K562 (cell line): Measurements from ENCODE around the gene PROK1. TPM values are rescaled to one million over a fixed set of nuclear protein-coding genes. Genes with fewer than 3 reads are reported as not detected.

Experiments used
- ATAC-seq: fragments of 200-7000 bp; cut with Tn5 transposase; 3 replicates; pipeline ENCODE4 v1.9.1; 2020; ENCODE audit warnings: moderate library complexity
- BruUV-seq: library from RNA; stranded (reverse); fragments of 400-500 nt; replicated peaks from 2 replicates; lab custom pipeline; 2021; lab: Mats Ljungman, UMichigan
- CTCF ChIA-PET: fragments of 300-600 bp; formaldehyde crosslinking; extraction: SDS; loops from one replicate; lab custom pipeline; 2021; ENCODE audit warnings: low intra/inter-chr PET ratio; lab: Yijun Ruan, JAX
- POLR2A ChIA-PET: fragments of 300-600, 350-650 bp; sonication (Branson Sonifier 250); formaldehyde crosslinking; extraction: SDS; loops from one replicate; lab custom pipeline; 2021; ENCODE audit warnings: antibody characterized with exemption, inconsistent platforms; lab: Yijun Ruan, JAX
- DNase-seq, 4 experiments: peaks; one replicate each; pipeline versions ENCODE4 v3.0.0 to v3.0.0-alpha.2; 2011 to 2018; ENCODE audit warnings: low spot score in 3 of 4, mixed read lengths in 3 of 4; ENCODE audit errors: extremely low read depth in 1 of 4
- FAIRE-seq: peaks from 2 replicates; lab custom pipeline; 2011; peaks lifted over from hg19 to GRCh38; lab: Jason Lieb, UNC
- H2AFZ ChIP-seq: 2 replicates; pipeline ENCODE4 v1.6.0; 2011; ENCODE audit warnings: low read depth, low read length, control low read depth, inconsistent platforms
- H3K27ac ChIP-seq: fragments of 200-600 bp; 3 replicates; pipeline ENCODE4 v1.8.0; 2011; ENCODE audit warnings: low read depth, mild to moderate bottlenecking, control low read depth, inconsistent platforms, low read length, moderate library complexity, mixed read lengths; ENCODE audit errors: extremely low read depth
- H3K27me3 ChIP-seq, 2 experiments: fragments of 300-600 bp in 1 of 2; 2 replicates in 1 of 2; 3 replicates in 1 of 2; pipeline versions ENCODE4 v1.6.0 to v1.8.0; 2011; ENCODE audit warnings: inconsistent platforms in 2 of 2, low read length in 2 of 2, mild to moderate bottlenecking in 1 of 2, mixed read lengths in 1 of 2, moderate library complexity in 1 of 2; ENCODE audit not compliant: control insufficient read depth in 2 of 2, insufficient read depth in 2 of 2
- H3K36me3 ChIP-seq: fragments of 300-600 bp; 3 replicates; pipeline ENCODE4 v1.8.0; 2011; ENCODE audit warnings: mild to moderate bottlenecking, low read length, inconsistent platforms; ENCODE audit not compliant: control insufficient read depth, insufficient read depth
- H3K4me1 ChIP-seq, 2 experiments: fragments of 200-600 bp in 1 of 2; replicated peaks in 1 of 2; 2 replicates in 1 of 2; 3 replicates in 1 of 2; pipeline versions ENCODE4 v1.5.1 to v1.8.0; 2011; ENCODE audit warnings: inconsistent platforms in 2 of 2, low read length in 2 of 2, mild to moderate bottlenecking in 1 of 2, mixed read lengths in 1 of 2, moderate library complexity in 1 of 2; ENCODE audit not compliant: control insufficient read depth in 2 of 2, insufficient read depth in 2 of 2
- H3K4me2 ChIP-seq: 2 replicates; pipeline ENCODE4 v1.6.1; 2011; ENCODE audit warnings: low read length, control low read depth, inconsistent platforms, mixed read lengths; ENCODE audit not compliant: insufficient read depth
- H3K4me3 ChIP-seq: fragments of 200-600 bp; sonication (generic), shearing (Covaris generic); 2 replicates; pipeline ENCODE4 v1.5.1; 2016; ENCODE audit warnings: control low read depth, inconsistent platforms
- H3K79me2 ChIP-seq: fragments of 200-600 bp; 3 replicates; pipeline ENCODE4 v1.8.0; 2011; ENCODE audit warnings: low read length, inconsistent platforms; ENCODE audit not compliant: control insufficient read depth, insufficient read depth
- H3K9ac ChIP-seq, 2 experiments: 2 replicates each; pipeline versions ENCODE4 v1.6.0 to v1.6.1; 2011; ENCODE audit warnings: low read depth in 2 of 2, low read length in 2 of 2, control low read depth in 1 of 2, inconsistent platforms in 1 of 2, mild to moderate bottlenecking in 1 of 2, mixed read lengths in 1 of 2; ENCODE audit not compliant: insufficient read depth in 1 of 2
- H3K9me1 ChIP-seq: one replicate; pipeline ENCODE4 v1.6.0; 2011; ENCODE audit warnings: inconsistent platforms, mild to moderate bottlenecking, low read length, moderate library complexity; ENCODE audit not compliant: control insufficient read depth, insufficient read depth
- H3K9me3 ChIP-seq: replicated peaks from 2 replicates; pipeline ENCODE4 v1.5.1; 2011; ENCODE audit warnings: low read depth, low read length, inconsistent platforms; ENCODE audit not compliant: control insufficient read depth, insufficient read depth
- H4K20me1 ChIP-seq: replicated peaks from 2 replicates; pipeline ENCODE4 v1.6.1; 2011; ENCODE audit warnings: low read length, inconsistent platforms, mixed read lengths; ENCODE audit not compliant: control insufficient read depth, insufficient read depth
- ATF1 ChIP-seq, 2 experiments: fragments of 450-650 bp in 1 of 2; IDR thresholded peaks; 2 replicates each; pipeline ENCODE4 v1.6.1; 2016; ENCODE audit warnings: missing compliant biosample characterization in 1 of 2, missing genetic modification characterization in 1 of 2
- ATF3 ChIP-seq, 2 experiments: fragments of 450-650 bp in 1 of 2; sonication (generic) in 1 of 2; formaldehyde crosslinking in 1 of 2; IDR thresholded peaks in 1 of 2; conservative IDR thresholded peaks in 1 of 2; 2 replicates each; pipeline versions ENCODE4 v1.6.1 to v1.8.1; 2016 to 2023; ENCODE audit warnings: mild to moderate bottlenecking in 2 of 2, moderate library complexity in 2 of 2, inconsistent platforms in 1 of 2, missing genetic modification reagents in 1 of 2
- ATF7 ChIP-seq: fragments of 450-650 bp; IDR thresholded peaks from 2 replicates; pipeline ENCODE4 v1.7.1; 2014; ENCODE audit warnings: mild to moderate bottlenecking, moderate library complexity
- CEBPB ChIP-seq: fragments of 450-650 bp; IDR thresholded peaks from 2 replicates; pipeline ENCODE4 v1.6.1; 2016; ENCODE audit warnings: missing genetic modification characterization, missing compliant biosample characterization
- CEBPG ChIP-seq, 3 experiments: fragments of 200-800 bp in 1 of 3; sonication (Bioruptor generic) in 1 of 3; sonication (generic) in 1 of 3; formaldehyde crosslinking in 1 of 3; IDR thresholded peaks in 2 of 3; conservative IDR thresholded peaks in 1 of 3; 2 replicates each; pipeline versions ENCODE4 v1.6.1 to v1.8.0; 2016 to 2022; ENCODE audit warnings: missing compliant biosample characterization in 2 of 3, missing genetic modification characterization in 2 of 3, mild to moderate bottlenecking in 1 of 3, missing genetic modification reagents in 1 of 3
- CREM ChIP-seq: IDR thresholded peaks from 2 replicates; pipeline ENCODE4 v1.6.1; 2014; ENCODE audit warnings: antibody characterized with exemption, low read depth
- EHMT2 ChIP-seq: fragments of 450-650 bp; IDR thresholded peaks from 2 replicates; pipeline ENCODE4 v1.6.1; 2018; ENCODE audit warnings: antibody characterized with exemption
- ESRRA ChIP-seq: fragments of 450-650 bp; IDR thresholded peaks from 2 replicates; pipeline ENCODE4 v1.6.1; 2014; ENCODE audit warnings: low read depth, mild to moderate bottlenecking, moderate library complexity, borderline replicate concordance
- USF1 ChIP-seq: sonication (generic); formaldehyde crosslinking; IDR thresholded peaks from 2 replicates; pipeline ENCODE4 v1.9.0; 2022; ENCODE audit warnings: mild to moderate bottlenecking, missing genetic modification reagents
- WGBS: fragments of 100-300 bp; shearing (Covaris generic); methylation state at CpG from one replicate; pipeline ENCODE4 v1.1.6; 2016; ENCODE audit warnings: low coverage, mixed read lengths; ENCODE audit not compliant: insufficient coverage; ENCODE audit errors: missing lambda C conversion rate; 5-methylcytosine and 5-hydroxymethylcytosine counted together
- in situ Hi-C: fragments of 300-500 bp; cut with MboI; formaldehyde crosslinking; loops from 4 replicates; pipeline ENCODE4 v1.15.0; 2018; ENCODE audit warnings: inconsistent platforms, mixed read lengths
- intact Hi-C: fragments of 100-400 bp; cut with micrococcal nuclease; formaldehyde crosslinking; loops from 2 replicates; pipeline ENCODE4 v1.14.2; 2022
- polyA plus RNA-seq, 8 experiments: library from polyadenylated mRNA; depleted of rRNA in 4 of 8; stranded (reverse) in 5 of 8; unstranded in 3 of 8; fragments of >200 nt; fragmentation: Nextera tagmentation in 2 of 8; fragmentation: Illumina TruSeq in 1 of 8; extraction: Ambion mirVana in 2 of 8; extraction: Trizol in 1 of 8; gene quantifications; 2 replicates each; pipeline versions ENCODE4 v1.2.1 to v1.2.3, GENCODE V29; 2011 to 2014; ENCODE audit warnings: inconsistent platforms in 1 of 8, missing spikeins in 1 of 8
- total RNA-seq, 7 experiments: library from RNA; depleted of rRNA in 6 of 7; stranded (reverse); fragments of >200 nt in 6 of 7; fragmentation: Illumina TruSeq in 2 of 7; extraction: Trizol in 2 of 7; gene quantifications; 2 replicates each; pipeline versions ENCODE4 v1.2.1 to v1.2.3, GENCODE V29; 2011 to 2021; ENCODE audit warnings: low replicate concordance in 1 of 7

The PROK1 gene
- total and polyA plus RNA-seq, 9 of the 15 experiments (the other 6 are each of a cell fraction or from before 2014, with no cell fraction given): 0.15 TPM; not detected in 8

- 4% methylated on average over 11 of the region's 11 CpGs for WGBS
Observed at GRCh38 chr1:110490791-110491451, 40.0 kb downstream of the PROK1 start.

More at GRCh38 chr1:110490791-110491451, 40.0 kb downstream of the PROK1 start:
- ChIA-PET POLR2A (no interaction called here), CTCF (no interaction called here)
- DNase-seq (peak in 1 of 4 experiments; percentile 41), FAIRE-seq (no peak), ATAC-seq (no peak)
- Histone ChIP-seq H3K9me3 (no peaks in the 10 kb centered on the region), H3K4me2 (no peak overlapping the region), H3K27me3 (peaks cover 14 to 61% of the 10 kb centered on the region in 2 experiments; a peak in 4 of 5 replicates), H3K4me3 (no peak overlapping the region), H3K9me1 (no peaks in the 10 kb centered on the region), H3K9ac (no peak overlapping the region), H2AFZ (no peak overlapping the region), H4K20me1 (0 out of 2 replicates have a peak, but pooled peaks cover 26% of the 10 kb centered on the region), H3K27ac (no peak overlapping the region), H3K4me1 (peaks cover 0 to 12% of the 10 kb centered on the region in 2 experiments; a peak in 2 of 5 replicates), H3K79me2 (no peaks in the 10 kb centered on the region), H3K36me3 (no peaks in the 10 kb centered on the region)
- TF ChIP-seq ATF7 (peak; percentile 77; the same call in 1 of the 2 replicates), ATF1 (CRISPR knock-in tag; IDR thresholded peaks at IDR 0.05) (no peak), ATF1 (tag; IDR thresholded peaks at IDR 0.05) (peak; percentile 83), CEBPB (tag) (peak; percentile 53), CEBPG (CRISPR knock-in tag; IDR thresholded peaks at IDR 0.05) (0 out of 2 replicates have a peak, but pooled peaks have one; percentile 8), CEBPG (tag; conservative IDR thresholded peaks at IDR 0.05 in 1 of 2, IDR thresholded peaks at IDR 0.05 in 1 of 2) (peak in 1 of 2 experiments; percentile 56; a peak in 2 of 4 replicates), EHMT2 (no peak), CREM (peak; percentile 21; the same call in 1 of the 2 replicates), ESRRA (peak; percentile 74), USF1 (no peak), ATF3 (IDR thresholded peaks at IDR 0.05) (peak; percentile 66), ATF3 (CRISPR knock-in tag; conservative IDR thresholded peaks at IDR 0.05) (no peak)
- no TSS peak for BruUV-seq
- in situ Hi-C loops: no loop called here
- intact Hi-C loops: no loop called here
